ENCODE data around the gene NCOA1.

DNA sequence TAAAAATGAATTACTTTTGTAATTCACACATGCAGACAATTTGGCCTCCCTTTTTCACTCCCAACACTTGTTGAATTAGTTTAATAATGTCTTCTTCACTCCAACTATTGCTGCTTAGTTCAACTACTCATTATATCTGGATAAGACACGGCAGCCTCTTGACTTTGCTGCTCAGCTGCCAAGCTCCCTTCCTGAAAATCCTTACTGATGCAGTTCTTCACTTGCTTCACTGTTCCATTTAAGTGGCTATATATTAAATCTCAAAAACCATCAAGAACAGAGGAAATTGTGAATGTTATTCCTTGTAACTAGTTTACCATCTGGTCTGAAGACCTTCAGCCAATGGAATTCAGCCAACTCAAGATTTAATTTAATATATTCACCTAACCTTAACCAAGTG lies 127.1 kb downstream of the NCOA1 start:
- no peak for TF ChIP-seq YY1 (IDR thresholded peaks at IDR 0.05; ENCODE audit: low read depth)
- TF ChIP-seq, protein P1, sequence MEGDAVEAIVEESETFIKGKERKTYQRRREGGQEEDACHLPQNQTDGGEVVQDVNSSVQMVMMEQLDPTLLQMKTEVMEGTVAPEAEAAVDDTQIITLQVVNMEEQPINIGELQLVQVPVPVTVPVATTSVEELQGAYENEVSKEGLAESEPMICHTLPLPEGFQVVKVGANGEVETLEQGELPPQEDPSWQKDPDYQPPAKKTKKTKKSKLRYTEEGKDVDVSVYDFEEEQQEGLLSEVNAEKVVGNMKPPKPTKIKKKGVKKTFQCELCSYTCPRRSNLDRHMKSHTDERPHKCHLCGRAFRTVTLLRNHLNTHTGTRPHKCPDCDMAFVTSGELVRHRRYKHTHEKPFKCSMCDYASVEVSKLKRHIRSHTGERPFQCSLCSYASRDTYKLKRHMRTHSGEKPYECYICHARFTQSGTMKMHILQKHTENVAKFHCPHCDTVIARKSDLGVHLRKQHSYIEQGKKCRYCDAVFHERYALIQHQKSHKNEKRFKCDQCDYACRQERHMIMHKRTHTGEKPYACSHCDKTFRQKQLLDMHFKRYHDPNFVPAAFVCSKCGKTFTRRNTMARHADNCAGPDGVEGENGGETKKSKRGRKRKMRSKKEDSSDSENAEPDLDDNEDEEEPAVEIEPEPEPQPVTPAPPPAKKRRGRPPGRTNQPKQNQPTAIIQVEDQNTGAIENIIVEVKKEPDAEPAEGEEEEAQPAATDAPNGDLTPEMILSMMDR (IDR thresholded peaks at IDR 0.05), result no peak
- TF ChIP-seq, protein P2, sequence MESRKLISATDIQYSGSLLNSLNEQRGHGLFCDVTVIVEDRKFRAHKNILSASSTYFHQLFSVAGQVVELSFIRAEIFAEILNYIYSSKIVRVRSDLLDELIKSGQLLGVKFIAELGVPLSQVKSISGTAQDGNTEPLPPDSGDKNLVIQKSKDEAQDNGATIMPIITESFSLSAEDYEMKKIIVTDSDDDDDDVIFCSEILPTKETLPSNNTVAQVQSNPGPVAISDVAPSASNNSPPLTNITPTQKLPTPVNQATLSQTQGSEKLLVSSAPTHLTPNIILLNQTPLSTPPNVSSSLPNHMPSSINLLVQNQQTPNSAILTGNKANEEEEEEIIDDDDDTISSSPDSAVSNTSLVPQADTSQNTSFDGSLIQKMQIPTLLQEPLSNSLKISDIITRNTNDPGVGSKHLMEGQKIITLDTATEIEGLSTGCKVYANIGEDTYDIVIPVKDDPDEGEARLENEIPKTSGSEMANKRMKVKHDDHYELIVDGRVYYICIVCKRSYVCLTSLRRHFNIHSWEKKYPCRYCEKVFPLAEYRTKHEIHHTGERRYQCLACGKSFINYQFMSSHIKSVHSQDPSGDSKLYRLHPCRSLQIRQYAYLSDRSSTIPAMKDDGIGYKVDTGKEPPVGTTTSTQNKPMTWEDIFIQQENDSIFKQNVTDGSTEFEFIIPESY (IDR thresholded peaks at IDR 0.05; ENCODE audit: borderline replicate concordance, low read depth), result no peak
- TF ChIP-seq POLR2AphosphoS5 (IDR thresholded peaks at IDR 0.05; ENCODE audit: low read depth, low read length), result no peak
- TF ChIP-seq FOXJ3 (CRISPR knock-in tag; IDR thresholded peaks at IDR 0.05), result no peak
- TF ChIP-seq CHD2 (IDR thresholded peaks at IDR 0.05; ENCODE audit: low read length, partially characterized antibody), result no peak
- TF ChIP-seq, protein P3, sequence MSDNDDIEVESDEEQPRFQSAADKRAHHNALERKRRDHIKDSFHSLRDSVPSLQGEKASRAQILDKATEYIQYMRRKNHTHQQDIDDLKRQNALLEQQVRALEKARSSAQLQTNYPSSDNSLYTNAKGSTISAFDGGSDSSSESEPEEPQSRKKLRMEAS (IDR thresholded peaks at IDR 0.05; ENCODE audit: low read depth), result no peak
- TF ChIP-seq SMC3 (IDR thresholded peaks at IDR 0.05; ENCODE audit: low read depth, low read length), result no peak
- TF ChIP-seq RXRA (IDR thresholded peaks at IDR 0.05; ENCODE audit: borderline replicate concordance, low read depth), result no peak
